CD4-positive, alpha-beta T cell treated with Interleukin-15 for 4 hours (primary cell): ENCODE results near the gene SELENOV.
"Not testable (repeated sequence)": the region's sequence is repeated elsewhere in the genome, so short reads cannot be mapped to it uniquely, and the experiment has no call there.

ENCODE experiments used
- DNase-seq: peaks from one replicate; pipeline ENCODE4 v3.0.0-alpha.2; 2020; ENCODE audit warnings: low spot score

The SELENOV gene

GRCh38 chr19:39514840-39515550 lies at the start of gene SELENOV:
TSS of gene SELENOV (plus strand) at chr19:39515139. CDS start at chr19:39515213, 74 bp downstream.
- DNase-seq, result no peak

GRCh38 chr19:39465956-39466747 lies 48.8 kb upstream of the SELENOV start:
- DNase-seq, result no peak

- DNase-seq, result no peak
Observed at GRCh38 chr19:39467941-39468340, 47.0 kb upstream of the SELENOV start.

GRCh38 chr19:39469036-39469435 lies 45.9 kb upstream of the SELENOV start:
- no peak for DNase-seq

GRCh38 chr19:39469567-39469966 lies 45.4 kb upstream of the SELENOV start:
- no peak for DNase-seq

- no peak for DNase-seq
Observed at GRCh38 chr19:39470724-39471339, 44.1 kb upstream of the SELENOV start.

- DNase-seq, result no peak
Observed at GRCh38 chr19:39471756-39472536, 43.0 kb upstream of the SELENOV start.

GRCh38 chr19:39472746-39473442 lies 42.0 kb upstream of the SELENOV start:
- DNase-seq, result no peak

GRCh38 chr19:39473443-39473960 lies 41.4 kb upstream of the SELENOV start:
- no peak for DNase-seq

GRCh38 chr19:39474139-39474620 lies 40.8 kb upstream of the SELENOV start:
- DNase-seq, result peak; percentile 70

- DNase-seq, result no peak
Observed at GRCh38 chr19:39475748-39476147, 39.2 kb upstream of the SELENOV start.

GRCh38 chr19:39479319-39479801 lies 35.6 kb upstream of the SELENOV start:
- not testable (repeated sequence) for DNase-seq

GRCh38 chr19:39479916-39480315 lies 35.0 kb upstream of the SELENOV start:
- DNase-seq, result no peak

GRCh38 chr19:39480337-39481228 lies 34.4 kb upstream of the SELENOV start, which contains the start of gene TIMM50:
TSS of gene TIMM50 (plus strand) at chr19:39480838. CDS start at chr19:39480854, 16 bp downstream.
- peak; percentile 96 for DNase-seq

GRCh38 chr19:39481229-39481545 lies 33.8 kb upstream of the SELENOV start:
- DNase-seq, result no peak

GRCh38 chr19:39481676-39482075 lies 33.3 kb upstream of the SELENOV start:
- no peak for DNase-seq

GRCh38 chr19:39483141-39483540 lies 31.8 kb upstream of the SELENOV start:
- DNase-seq, result no peak

- no peak for DNase-seq
Observed at GRCh38 chr19:39489756-39490155, 25.2 kb upstream of the SELENOV start.

GRCh38 chr19:39492225-39492624 lies 22.7 kb upstream of the SELENOV start:
- DNase-seq, result no peak

GRCh38 chr19:39492788-39493187 lies 22.2 kb upstream of the SELENOV start:
- DNase-seq, result no peak
